Endothelial cell of umbilical vein (primary cell): ENCODE measurements around the gene COQ8A. TPM values are rescaled to one million over a fixed set of nuclear protein-coding genes. Genes with fewer than 3 reads are reported as not detected.

Source experiments
- BruUV-seq: library from RNA; stranded (reverse); fragments of 400-500 nt; replicated peaks from 2 replicates; lab custom pipeline; 2021; lab: Mats Ljungman, UMichigan
- CTCF ChIA-PET: fragments of 300-600, 350-600 bp; sonication (Branson Sonifier 250); formaldehyde crosslinking; loops from one replicate; lab custom pipeline; 2021; ENCODE audit warnings: antibody characterized with exemption, inconsistent platforms; lab: Charles Lee
- POLR2A ChIA-PET: fragments of 300-600, 350-600 bp; sonication (Branson Sonifier 250); formaldehyde crosslinking; loops from one replicate; lab custom pipeline; 2021; ENCODE audit warnings: antibody characterized with exemption, inconsistent platforms; lab: Charles Lee
- DNase-seq: peaks from one replicate; pipeline ENCODE4 v3.0.0-alpha.2; 2011; ENCODE audit warnings: low read depth, low spot score
- FAIRE-seq: peaks from 2 replicates; lab custom pipeline; 2011; peaks lifted over from hg19 to GRCh38; lab: Jason Lieb, UNC
- H2AFZ ChIP-seq: 2 replicates; pipeline ENCODE4 v1.6.0; 2012; ENCODE audit warnings: low read depth, low read length, control low read depth, inconsistent platforms
- H3K27ac ChIP-seq: 2 replicates; pipeline ENCODE4 v1.5.1; 2011; ENCODE audit warnings: low read depth, mild to moderate bottlenecking, control low read depth, low read length, moderate library complexity; ENCODE audit not compliant: insufficient read depth
- H3K27me3 ChIP-seq, 2 experiments: 2 replicates each; pipeline versions ENCODE4 v1.6.0 to v1.6.1; 2011; ENCODE audit warnings: low read length in 2 of 2, mixed read lengths in 1 of 2; ENCODE audit not compliant: control insufficient read depth in 2 of 2, insufficient read depth in 2 of 2
- H3K36me3 ChIP-seq, 2 experiments: 2 replicates in 1 of 2; 3 replicates in 1 of 2; pipeline ENCODE4 v1.5.1; 2011; ENCODE audit warnings: low read length in 2 of 2, mild to moderate bottlenecking in 1 of 2, moderate library complexity in 1 of 2; ENCODE audit not compliant: control insufficient read depth in 2 of 2, insufficient read depth in 2 of 2; ENCODE audit errors: extremely low read depth in 1 of 2
- H3K4me1 ChIP-seq: 3 replicates; pipeline ENCODE4 v1.5.1; 2011; ENCODE audit warnings: mild to moderate bottlenecking, low read length; ENCODE audit not compliant: control insufficient read depth, insufficient read depth; ENCODE audit errors: extremely low read depth
- H3K4me2 ChIP-seq: 2 replicates; pipeline ENCODE4 v1.6.1; 2011; ENCODE audit warnings: low read length, control low read depth, mixed read lengths; ENCODE audit not compliant: insufficient read depth
- H3K4me3 ChIP-seq, 3 experiments: fragments of 200-600 bp in 1 of 3; sonication (generic), shearing (Covaris generic) in 1 of 3; replicated peaks in 1 of 3; 2 replicates each; pipeline ENCODE4 v1.5.1; 2011 to 2016; ENCODE audit warnings: control low read depth in 3 of 3, low read length in 3 of 3, mild to moderate bottlenecking in 2 of 3, inconsistent platforms in 1 of 3, low read depth in 1 of 3, moderate library complexity in 1 of 3; ENCODE audit not compliant: insufficient read depth in 1 of 3
- H3K79me2 ChIP-seq: 2 replicates; pipeline ENCODE4 v1.6.0; 2012; ENCODE audit warnings: low read length, inconsistent platforms; ENCODE audit not compliant: control insufficient read depth, insufficient read depth
- H3K9ac ChIP-seq: replicated peaks from 2 replicates; pipeline ENCODE3; 2011; ENCODE audit warnings: low read length, control low read depth; ENCODE audit not compliant: insufficient read depth; ENCODE audit errors: extremely low read depth
- H3K9me1 ChIP-seq: replicated peaks from 3 replicates; pipeline ENCODE4 v1.6.0; 2011; ENCODE audit warnings: mild to moderate bottlenecking, low read length; ENCODE audit not compliant: control insufficient read depth, insufficient read depth; ENCODE audit errors: extremely low read depth
- H3K9me3 ChIP-seq: replicated peaks from 2 replicates; pipeline ENCODE4 v1.5.1; 2012; ENCODE audit warnings: low read length, inconsistent platforms; ENCODE audit not compliant: control insufficient read depth, insufficient read depth
- H4K20me1 ChIP-seq: replicated peaks from 2 replicates; pipeline ENCODE3; 2011; ENCODE audit warnings: mild to moderate bottlenecking, low read length; ENCODE audit not compliant: control insufficient read depth, insufficient read depth; ENCODE audit errors: extremely low read depth
- EZH2 ChIP-seq: IDR thresholded peaks from 2 replicates; pipeline ENCODE4 v1.6.1; 2012; ENCODE audit warnings: borderline replicate concordance, low read depth, mild to moderate bottlenecking, moderate library complexity, low read length, inconsistent platforms; ENCODE audit not compliant: severe bottlenecking
- FOS ChIP-seq: IDR thresholded peaks from 2 replicates; pipeline ENCODE4 v1.6.1; 2011; ENCODE audit warnings: mild to moderate bottlenecking, low read length, moderate library complexity, borderline replicate concordance; ENCODE audit not compliant: insufficient read depth
- GATA2 ChIP-seq: IDR thresholded peaks from 2 replicates; pipeline ENCODE4 v1.7.0; 2011; ENCODE audit warnings: low read depth, mild to moderate bottlenecking, moderate library complexity, mixed read lengths, low read length; ENCODE audit not compliant: insufficient read length, insufficient read depth
- JUN ChIP-seq: IDR thresholded peaks from 2 replicates; pipeline ENCODE4 v1.6.1; 2011; ENCODE audit warnings: borderline replicate concordance, low read depth; ENCODE audit not compliant: insufficient read length, insufficient read depth
- MAX ChIP-seq: IDR thresholded peaks from 2 replicates; pipeline ENCODE4 v1.6.1; 2011; ENCODE audit not compliant: insufficient read depth, insufficient read length
- MYC ChIP-seq: IDR thresholded peaks from one replicate; pipeline ENCODE4 v1.6.1; 2011; ENCODE audit warnings: mild to moderate bottlenecking, low read depth, low read length
- POLR2A ChIP-seq: IDR thresholded peaks from 2 replicates; pipeline ENCODE4 v1.6.1; 2012; ENCODE audit warnings: low read depth, mild to moderate bottlenecking, control low read depth, low read length
- POLR2AphosphoS5 ChIP-seq: IDR thresholded peaks from 2 replicates; pipeline ENCODE4 v1.6.1; 2012; ENCODE audit warnings: low read depth, mild to moderate bottlenecking, control low read depth, low read length, moderate library complexity; ENCODE audit not compliant: insufficient read depth
- dilution Hi-C: fragments of 300-500 bp; cut with MboI; formaldehyde crosslinking; loops from one replicate; pipeline ENCODE4 v1.15.0; 2019; ENCODE audit warnings: low sequenced_read_pairs; ENCODE audit not compliant: extremely low pct_ligation_motif_present
- intact Hi-C: fragments of 100-400 bp; cut with micrococcal nuclease; formaldehyde crosslinking; loops from one replicate; pipeline ENCODE4 v1.10.0; 2022
- polyA plus RNA-seq, 4 experiments: library from polyadenylated mRNA; depleted of rRNA in 3 of 4; stranded (reverse) in 3 of 4; unstranded in 1 of 4; fragments of >200 nt; gene quantifications; 2 replicates each; pipeline versions ENCODE4 v1.2.1 to v1.2.3, GENCODE V29; 2011 to 2012; ENCODE audit warnings: missing spikeins in 1 of 4
- total RNA-seq: library from RNA; stranded (reverse); gene quantifications from 2 replicates; pipeline ENCODE4 v1.2.3, GENCODE V29; 2021
- TF ChIP-seq, protein P1 (sequence below), 2 donors: IDR thresholded peaks; 1 replicate in 1 of 2; 2 replicates in 1 of 2; pipeline ENCODE4 v1.5.1; 2011; ENCODE audit warnings: low read length in 2 of 2, mild to moderate bottlenecking in 2 of 2, moderate library complexity in 2 of 2, control low read depth in 1 of 2, inconsistent platforms in 1 of 2, low read depth in 1 of 2; ENCODE audit not compliant: insufficient read depth in 1 of 2; ENCODE audit errors: extremely low read depth in 1 of 2

Gene COQ8A
- total and polyA plus RNA-seq, 2 donors (not counting 3 experiments of a cell fraction or from before 2014, with no cell fraction given): 6.8 to 9.4 TPM

- FAIRE-seq: no peak
- no peak overlapping the region for H2AFZ ChIP-seq
- H3K4me2 ChIP-seq: no peak overlapping the region
- dilution Hi-C loops: no loop called here
- no peaks in the 10 kb centered on the region for H3K9me1 ChIP-seq
- H3K9me3 ChIP-seq: no peaks in the 10 kb centered on the region
- no peak for DNase-seq
- ChIA-PET POLR2A (no interaction called here), CTCF (interaction anchor here (1.4 kb wide), 1 partner anchor 12 kb away, joined by 3 read pairs; no protein-coding TSS in a partner anchor)
- no peak for TF ChIP-seq POLR2A
- no peak for TF ChIP-seq POLR2AphosphoS5
- no peak for TF ChIP-seq GATA2
- no peak for TF ChIP-seq FOS
- TF ChIP-seq EZH2: no peak
- TF ChIP-seq JUN: no peak
- no peak for TF ChIP-seq MYC
- TF ChIP-seq, protein P1, sequence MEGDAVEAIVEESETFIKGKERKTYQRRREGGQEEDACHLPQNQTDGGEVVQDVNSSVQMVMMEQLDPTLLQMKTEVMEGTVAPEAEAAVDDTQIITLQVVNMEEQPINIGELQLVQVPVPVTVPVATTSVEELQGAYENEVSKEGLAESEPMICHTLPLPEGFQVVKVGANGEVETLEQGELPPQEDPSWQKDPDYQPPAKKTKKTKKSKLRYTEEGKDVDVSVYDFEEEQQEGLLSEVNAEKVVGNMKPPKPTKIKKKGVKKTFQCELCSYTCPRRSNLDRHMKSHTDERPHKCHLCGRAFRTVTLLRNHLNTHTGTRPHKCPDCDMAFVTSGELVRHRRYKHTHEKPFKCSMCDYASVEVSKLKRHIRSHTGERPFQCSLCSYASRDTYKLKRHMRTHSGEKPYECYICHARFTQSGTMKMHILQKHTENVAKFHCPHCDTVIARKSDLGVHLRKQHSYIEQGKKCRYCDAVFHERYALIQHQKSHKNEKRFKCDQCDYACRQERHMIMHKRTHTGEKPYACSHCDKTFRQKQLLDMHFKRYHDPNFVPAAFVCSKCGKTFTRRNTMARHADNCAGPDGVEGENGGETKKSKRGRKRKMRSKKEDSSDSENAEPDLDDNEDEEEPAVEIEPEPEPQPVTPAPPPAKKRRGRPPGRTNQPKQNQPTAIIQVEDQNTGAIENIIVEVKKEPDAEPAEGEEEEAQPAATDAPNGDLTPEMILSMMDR (IDR thresholded peaks at IDR 0.05; ENCODE audit: extremely low read depth in 1 of 2, insufficient read depth in 1 of 2, low read depth in 1 of 2, low read length in 2 of 2): no peak
- TF ChIP-seq MAX: no peak
- no peak overlapping the region for H3K4me3 ChIP-seq
- H3K27me3 ChIP-seq: no peaks in the 10 kb centered on the region
- intact Hi-C loops: no loop called here
- no peaks in the 10 kb centered on the region for H3K79me2 ChIP-seq
- H3K36me3 ChIP-seq: no peaks in the 10 kb centered on the region
- no TSS peak for BruUV-seq
- H3K4me1 ChIP-seq: no peaks in the 10 kb centered on the region
- H4K20me1 ChIP-seq: no peaks in the 10 kb centered on the region
- H3K9ac ChIP-seq: no peak overlapping the region
- no peak overlapping the region for H3K27ac ChIP-seq
Measured at GRCh38 chr1:226902601-226903000, 37.5 kb upstream of the COQ8A start.
